HPDE6-E6E7 (cell line): ENCODE results near the gene ZDHHC1.
A peak's percentile ranks its signal among the peaks of the same experiment; 100 is the strongest.

Experiments used
- DNase-seq: peaks from one replicate; pipeline ENCODE4 v3.0.0; 2011; ENCODE audit warnings: missing footprints; ENCODE audit errors: extremely low spot score

Gene ZDHHC1

GRCh38 chr16:67409631-67410030, 6.6 kb downstream of the ZDHHC1 start:
- no peak for DNase-seq

GRCh38 chr16:67407788-67408452, 8.4 kb downstream of the ZDHHC1 start:
- DNase-seq, result no peak

- no peak for DNase-seq
Observed at GRCh38 chr16:67407176-67407787, 9.0 kb downstream of the ZDHHC1 start.

- peak; percentile 76 for DNase-seq
Observed at GRCh38 chr16:67406111-67406971, 9.9 kb downstream of the ZDHHC1 start.

- no peak for DNase-seq
Observed at GRCh38 chr16:67405336-67405735, 10.9 kb downstream of the ZDHHC1 start.

GRCh38 chr16:67404740-67405226, 11.5 kb downstream of the ZDHHC1 start:
- peak; percentile 95 for DNase-seq

- DNase-seq, result no peak
Observed at GRCh38 chr16:67403976-67404555, 12.2 kb downstream of the ZDHHC1 start.

GRCh38 chr16:67400901-67401300, 15.4 kb downstream of the ZDHHC1 start:
- DNase-seq, result no peak

GRCh38 chr16:67399749-67400704, 16.2 kb downstream of the ZDHHC1 start:
- DNase-seq, result no peak

- no peak for DNase-seq
Observed at GRCh38 chr16:67399218-67399733, 17.0 kb downstream of the ZDHHC1 start.

GRCh38 chr16:67398546-67399217, 17.6 kb downstream of the ZDHHC1 start:
- no peak for DNase-seq

GRCh38 chr16:67397812-67398545, 18.3 kb downstream of the ZDHHC1 start:
- DNase-seq, result no peak

GRCh38 chr16:67397036-67397801, 19.1 kb downstream of the ZDHHC1 start:
- DNase-seq, result no peak

GRCh38 chr16:67396159-67397035, 19.9 kb downstream of the ZDHHC1 start:
- DNase-seq, result peak; percentile 94

GRCh38 chr16:67395458-67396158, 20.7 kb downstream of the ZDHHC1 start:
- no peak for DNase-seq

- DNase-seq, result no peak
Observed at GRCh38 chr16:67395105-67395457, 21.2 kb downstream of the ZDHHC1 start.
